Activated B cell treated with CpG ODN at 0.5 μM for 24 hours (primary cell): ENCODE results near the gene FA2H. TPM values are rescaled to one million over a fixed set of nuclear protein-coding genes. Genes with fewer than 3 reads are reported as not detected.

ENCODE experiments used
- ATAC-seq: fragments of 200-7000 bp; cut with Tn5 transposase; one replicate; pipeline ENCODE4 v1.10.0; 2021; ENCODE audit warnings: low read depth, mild to moderate bottlenecking, moderate library complexity
- CTCF ChIA-PET: fragments of 350-600 bp; sonication (Branson Sonifier 250); formaldehyde crosslinking; loops from one replicate; lab custom pipeline; 2021; ENCODE audit warnings: antibody characterized with exemption; lab: Charles Lee
- POLR2A ChIA-PET: fragments of 350-600 bp; sonication (Branson Sonifier 250); formaldehyde crosslinking; loops from one replicate; lab custom pipeline; 2021; ENCODE audit warnings: antibody characterized with exemption; lab: Charles Lee
- DNase-seq: peaks from one replicate; pipeline ENCODE4 v3.0.0; 2022
- H3K27ac Mint-ChIP-seq: one replicate; pipeline ENCODE4 v1.8.0; 2020; ENCODE audit warnings: mixed read lengths
- H3K27me3 Mint-ChIP-seq: one replicate; pipeline ENCODE4 v1.8.0; 2021; ENCODE audit warnings: mixed read lengths
- H3K36me3 Mint-ChIP-seq: one replicate; pipeline ENCODE4 v1.8.0; 2021; ENCODE audit warnings: low read depth, mixed read lengths
- H3K4me1 Mint-ChIP-seq: one replicate; pipeline ENCODE4 v1.8.0; 2021; ENCODE audit warnings: mixed read lengths
- H3K4me3 Mint-ChIP-seq: one replicate; pipeline ENCODE4 v1.8.0; 2020; ENCODE audit warnings: mild to moderate bottlenecking, mixed read lengths
- H3K9me3 Mint-ChIP-seq: one replicate; pipeline ENCODE4 v1.8.0; 2020; ENCODE audit warnings: mixed read lengths
- CTCF ChIP-seq: fragments of 200-600 bp; IDR thresholded peaks from one replicate; pipeline ENCODE4 v1.8.0; 2022; ENCODE audit warnings: antibody characterized with exemption, mild to moderate bottlenecking
- intact Hi-C: fragments of 100-400 bp; cut with micrococcal nuclease; formaldehyde crosslinking; loops from one replicate; pipeline ENCODE4 v1.15.1; 2024
- total RNA-seq: library from RNA; stranded (reverse); gene quantifications from 2 replicates; pipeline ENCODE4 v1.2.3, GENCODE V29; 2022

The FA2H gene
- total RNA-seq, 1 donor from 2014 or later: 0.78 TPM

- DNase-seq (no peak), ATAC-seq (no peak)
- TF ChIP-seq CTCF: no peak
- ChIA-PET CTCF (no interaction called here), POLR2A (no interaction called here)
- Mint-ChIP-seq H3K36me3 (no peaks in the 10 kb centered on the region), H3K27ac (no peak overlapping the region), H3K4me3 (no peak overlapping the region), H3K4me1 (no peaks in the 10 kb centered on the region), H3K27me3 (no peaks in the 10 kb centered on the region), H3K9me3 (no peaks in the 10 kb centered on the region)
- intact Hi-C loops: no loop called here
Measured at GRCh38 chr16:74749291-74750055, 25.1 kb downstream of the FA2H start.

GRCh38 chr16:74748616-74749026, 26.0 kb downstream of the FA2H start:
- H3K4me3 Mint-ChIP-seq: no peak overlapping the region
- no peak for ATAC-seq
- POLR2A ChIA-PET: no interaction called here

GRCh38 chr16:74747716-74748615, 26.7 kb downstream of the FA2H start:
- no peaks in the 10 kb centered on the region for H3K9me3 Mint-ChIP-seq
- H3K4me1 Mint-ChIP-seq: no peaks in the 10 kb centered on the region
- H3K4me3 Mint-ChIP-seq: no peak overlapping the region
- intact Hi-C loops: no loop called here
- H3K36me3 Mint-ChIP-seq: no peaks in the 10 kb centered on the region
- ChIA-PET CTCF (no interaction called here), POLR2A (no interaction called here)
- H3K27ac Mint-ChIP-seq: no peak overlapping the region
- no peak for ATAC-seq
- H3K27me3 Mint-ChIP-seq: no peaks in the 10 kb centered on the region
- no peak for DNase-seq
- TF ChIP-seq CTCF: no peak

More at GRCh38 chr16:74748616-74749026, 26.0 kb downstream of the FA2H start:
- H3K27ac Mint-ChIP-seq: no peak overlapping the region
- no peaks in the 10 kb centered on the region for H3K9me3 Mint-ChIP-seq
- H3K27me3 Mint-ChIP-seq: no peaks in the 10 kb centered on the region
- no peaks in the 10 kb centered on the region for H3K36me3 Mint-ChIP-seq
- CTCF ChIA-PET: no interaction called here
- DNase-seq: no peak
- intact Hi-C loops: no loop called here
- TF ChIP-seq CTCF: no peak
- no peaks in the 10 kb centered on the region for H3K4me1 Mint-ChIP-seq

GRCh38 chr16:74745926-74746325, 28.7 kb downstream of the FA2H start:
- no peak for TF ChIP-seq CTCF
- no peaks in the 10 kb centered on the region for H3K4me1 Mint-ChIP-seq
- H3K4me3 Mint-ChIP-seq: no peak overlapping the region
- CTCF ChIA-PET: no interaction called here
- ATAC-seq (no peak), DNase-seq (no peak)
- no peaks in the 10 kb centered on the region for H3K27me3 Mint-ChIP-seq
- no peaks in the 10 kb centered on the region for H3K36me3 Mint-ChIP-seq
- intact Hi-C loops: no loop called here
- POLR2A ChIA-PET: no interaction called here
- no peak overlapping the region for H3K27ac Mint-ChIP-seq
- H3K9me3 Mint-ChIP-seq: no peaks in the 10 kb centered on the region

GRCh38 chr16:74745109-74745615, 29.5 kb downstream of the FA2H start:
- H3K27me3 Mint-ChIP-seq: no peaks in the 10 kb centered on the region
- ChIA-PET POLR2A (no interaction called here), CTCF (no interaction called here)
- no peak overlapping the region for H3K4me3 Mint-ChIP-seq
- no peaks in the 10 kb centered on the region for H3K36me3 Mint-ChIP-seq
- ATAC-seq (no peak), DNase-seq (no peak)
- no peak overlapping the region for H3K27ac Mint-ChIP-seq
- TF ChIP-seq CTCF: no peak
- H3K4me1 Mint-ChIP-seq: no peaks in the 10 kb centered on the region
- H3K9me3 Mint-ChIP-seq: no peaks in the 10 kb centered on the region
- intact Hi-C loops: no loop called here
